LoVo (cell line): ENCODE measurements around the gene STX12.

Source experiments
- DNase-seq: peaks from one replicate; pipeline ENCODE4 v3.0.0-alpha.2; 2016; ENCODE audit warnings: low spot score

Gene STX12

GRCh38 chr1:27772932-27773825 lies at the start of gene STX12:
STX12 (plus strand) TSS chr1:27773219; CDS start chr1:27773308, 89 bp downstream.
- peak; percentile 98 for DNase-seq

- no peak for DNase-seq
These were observed 48.1 kb upstream of the STX12 start for GRCh38 chr1:27724961-27725373.

DNA sequence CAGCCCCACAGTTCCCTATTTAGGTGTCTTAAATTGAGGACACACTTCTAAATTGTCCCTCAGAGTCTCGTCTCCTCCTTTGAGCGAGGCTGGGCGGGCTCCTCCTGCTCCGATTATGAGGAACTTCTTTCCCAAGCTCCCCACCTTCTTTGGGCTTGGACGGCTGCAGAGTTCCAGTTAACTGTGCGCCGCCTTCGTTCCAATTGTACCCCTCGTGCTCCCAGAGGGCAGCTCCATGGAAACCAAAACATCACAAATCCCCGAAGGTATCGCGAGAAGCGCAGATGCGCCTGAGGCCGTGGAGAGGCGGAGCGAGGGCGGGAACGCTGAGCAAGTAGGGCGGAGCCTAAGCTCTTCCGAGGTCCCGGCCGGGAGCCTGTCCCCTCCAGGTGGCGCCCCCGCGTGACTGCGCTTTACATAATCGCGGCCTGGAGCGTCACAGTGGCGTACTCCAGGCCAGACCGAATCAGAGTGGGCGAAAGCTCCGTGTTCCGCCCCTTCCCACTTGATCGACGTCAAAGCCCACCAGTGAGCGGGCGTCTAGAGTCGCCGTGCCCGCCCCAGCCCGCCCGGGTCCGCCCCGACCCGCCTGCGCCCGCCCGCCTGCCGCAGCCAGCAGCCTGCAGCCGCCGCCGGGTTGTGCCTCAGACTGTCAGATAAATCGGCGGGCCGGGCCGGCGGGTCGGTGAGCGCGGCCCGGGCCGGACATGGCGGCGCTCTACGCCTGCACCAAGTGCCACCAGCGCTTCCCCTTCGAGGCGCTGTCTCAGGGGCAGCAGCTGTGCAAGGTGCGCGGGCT lies 47.4 kb upstream of the STX12 start, which contains the start of gene FAM76A:
TSS of gene FAM76A (plus strand) at position 588 of the 799 bp plus-strand sequence. CDS start at position 708, 120 bp downstream.
- DNase-seq = peak; percentile 98

GRCh38 chr1:27726173-27727044 lies 46.6 kb upstream of the STX12 start:
- peak; percentile 37 for DNase-seq

GRCh38 chr1:27727126-27727525 lies 45.9 kb upstream of the STX12 start:
- DNase-seq = no peak

- no peak for DNase-seq
These were observed 36.8 kb upstream of the STX12 start for GRCh38 chr1:27736252-27736651.

DNA sequence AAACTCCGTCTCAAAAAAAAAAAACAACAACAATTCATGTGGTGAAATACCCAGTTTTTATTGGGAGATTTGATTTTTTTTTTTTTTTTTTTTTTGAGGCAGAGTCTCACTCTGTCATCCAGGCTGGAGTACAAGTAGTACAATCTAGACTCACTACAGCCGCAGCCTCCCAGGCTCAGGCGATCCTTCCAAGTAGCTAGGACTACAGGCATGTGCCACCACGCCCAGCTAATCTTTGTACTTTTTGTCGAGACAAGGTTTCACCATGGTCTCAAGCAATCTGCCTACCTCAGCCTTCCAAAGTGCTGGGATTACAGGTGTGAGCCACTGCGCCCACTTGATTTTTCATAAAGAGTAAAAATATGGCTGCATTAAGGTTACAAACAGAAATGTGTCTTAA lies 31.9 kb upstream of the STX12 start:
- DNase-seq = no peak

- no peak for DNase-seq
These were observed 28.5 kb upstream of the STX12 start for GRCh38 chr1:27744556-27744955.

GRCh38 chr1:27745466-27745865 lies 27.6 kb upstream of the STX12 start:
- DNase-seq = no peak

DNA sequence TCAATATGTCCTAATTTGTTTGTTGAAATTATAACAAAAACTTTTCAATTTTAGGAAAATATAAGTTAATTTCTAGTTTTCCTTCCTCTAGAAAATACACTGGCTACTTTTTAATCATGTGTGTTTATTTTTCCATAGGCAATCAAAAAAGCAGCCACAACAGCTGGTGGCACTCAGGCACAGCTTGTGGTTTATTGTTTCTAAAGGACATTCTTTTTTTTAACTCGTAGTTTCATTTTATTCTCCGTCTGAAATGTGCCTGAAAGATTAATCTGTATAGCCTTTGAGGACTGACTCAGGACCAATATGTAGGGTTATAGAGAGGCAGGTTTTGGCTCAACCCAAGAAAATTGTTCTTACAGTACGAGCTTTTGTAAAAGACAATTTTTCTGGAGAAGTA lies 20.7 kb upstream of the STX12 start:
- DNase-seq = no peak

- DNase-seq = no peak
These were observed 17.7 kb upstream of the STX12 start for GRCh38 chr1:27755286-27755685.

- DNase-seq = no peak
These were observed 17.2 kb upstream of the STX12 start for GRCh38 chr1:27755865-27756264.

- no peak for DNase-seq
These were observed 13.8 kb upstream of the STX12 start for GRCh38 chr1:27759236-27759635.

DNA sequence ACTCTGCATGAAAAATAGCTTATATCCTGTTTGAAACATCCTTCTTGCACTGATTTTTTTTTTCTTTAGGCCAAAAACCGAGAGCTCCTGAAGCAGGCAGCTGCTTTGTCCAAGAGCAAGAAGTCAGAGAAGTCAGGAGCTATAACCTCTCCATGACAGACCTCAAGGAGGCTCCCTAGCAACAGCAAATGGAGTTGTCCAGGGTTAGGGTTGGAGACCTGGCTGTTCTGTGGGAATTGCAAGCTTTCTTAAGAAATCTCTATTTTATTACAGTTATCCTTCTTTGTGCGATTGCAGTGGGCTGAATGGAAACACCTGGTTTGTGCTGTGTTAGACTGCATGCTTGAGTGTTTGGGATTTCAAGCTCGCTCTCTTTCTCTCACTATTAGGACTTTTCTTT lies 12.6 kb upstream of the STX12 start:
- no peak for DNase-seq

DNA sequence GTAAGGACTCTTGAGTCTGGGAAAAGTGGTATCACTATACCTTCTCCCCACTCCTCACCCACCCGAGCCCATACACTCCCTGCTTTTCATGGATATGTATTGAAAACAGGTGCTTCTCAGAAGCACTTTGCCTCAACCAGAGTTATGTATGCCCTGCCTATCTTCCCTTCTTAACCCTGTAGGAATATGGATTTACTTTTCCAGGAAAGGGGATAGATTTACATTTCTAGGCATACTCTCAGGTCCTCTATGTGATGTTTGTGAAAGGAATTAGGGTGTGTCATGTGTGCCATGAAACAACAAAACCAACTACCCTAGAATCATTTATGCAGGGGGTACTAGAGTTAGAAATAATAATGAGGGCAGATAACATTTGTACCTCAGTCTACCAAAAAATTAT lies 11.0 kb upstream of the STX12 start:
- DNase-seq = no peak

DNA sequence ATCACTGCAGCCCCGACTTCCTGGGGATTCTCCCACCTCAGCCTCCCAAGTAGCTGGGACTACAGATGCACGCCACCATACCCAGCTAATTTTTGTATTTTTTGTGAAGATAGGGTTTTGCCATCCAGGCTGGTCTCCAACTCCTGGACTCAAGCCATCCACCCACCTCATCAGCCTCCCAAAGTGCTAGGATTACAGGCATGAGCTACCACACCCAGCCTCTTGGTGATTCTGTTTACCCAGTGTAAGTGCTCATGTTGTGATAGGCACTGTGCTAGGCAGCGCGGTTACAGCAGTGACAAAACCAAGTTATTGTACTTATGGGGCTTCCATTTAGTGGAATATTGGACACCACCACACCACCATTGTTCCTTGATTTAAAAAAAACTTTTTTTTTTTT lies 9.7 kb upstream of the STX12 start:
- DNase-seq = no peak

DNA sequence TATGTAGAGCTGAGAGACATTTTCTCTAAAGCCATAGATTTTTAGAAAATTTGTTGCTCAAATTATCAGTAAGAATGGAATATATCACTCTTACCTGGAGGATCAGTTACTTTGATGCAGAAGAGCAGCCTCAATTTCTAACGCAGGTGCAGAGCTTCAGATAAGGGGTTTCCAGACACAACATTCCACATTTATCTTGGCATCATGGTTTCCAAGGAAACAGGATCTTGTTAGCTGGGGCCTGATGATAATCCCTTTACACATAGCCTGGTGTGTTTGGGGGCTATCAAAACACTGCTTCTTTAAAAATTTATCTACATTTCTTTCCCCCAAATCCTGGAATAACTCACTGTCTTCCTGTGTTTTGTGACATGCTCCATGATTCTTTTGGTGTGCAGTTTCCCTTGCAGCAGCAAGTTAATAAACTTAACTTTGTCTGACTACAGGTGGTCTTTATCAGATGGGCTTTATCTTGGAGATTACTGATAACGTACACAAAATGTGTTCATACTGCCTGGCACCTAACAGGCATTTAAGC lies 2.7 kb upstream of the STX12 start:
- no peak for DNase-seq

DNA sequence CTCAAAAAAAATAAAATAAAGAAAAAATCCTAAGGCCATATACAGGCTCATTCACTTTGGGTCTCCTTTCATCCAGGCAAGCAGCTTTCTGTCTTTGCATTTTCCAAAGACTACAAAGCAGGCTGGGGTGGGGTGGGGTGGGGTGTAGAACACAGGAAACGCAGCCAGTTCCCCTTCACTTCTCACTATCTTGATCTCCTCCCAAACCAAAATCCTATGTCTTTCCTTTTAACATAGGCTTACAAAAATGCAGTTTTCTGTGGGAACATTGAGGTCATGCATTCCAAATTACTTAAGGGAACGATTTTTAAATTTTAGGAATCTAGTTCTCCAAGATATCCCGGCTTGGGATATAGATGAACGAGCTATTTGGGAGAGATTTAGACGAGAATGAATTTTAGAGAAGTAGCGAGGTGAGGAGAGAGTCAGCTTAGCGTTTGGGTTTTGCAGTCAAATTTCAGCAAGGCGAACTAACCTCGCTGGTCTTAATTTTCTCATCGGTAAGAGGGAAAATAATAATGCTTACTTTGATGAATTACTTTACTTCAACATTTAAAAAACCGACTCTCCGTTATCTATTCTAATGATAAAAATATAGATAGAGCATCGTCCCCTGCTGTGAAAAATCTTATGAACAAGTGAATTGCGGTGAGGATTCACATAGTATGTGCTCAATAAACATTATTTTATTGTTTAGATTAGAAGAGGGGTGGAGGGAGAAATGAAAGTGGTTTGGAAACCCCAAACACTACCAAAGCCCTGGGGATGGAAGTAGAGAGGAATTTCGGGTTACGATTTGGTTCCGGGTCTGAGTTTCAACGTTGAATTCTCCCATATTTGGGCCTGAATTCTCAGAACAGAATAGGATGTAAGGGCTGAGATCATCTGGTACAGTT lies 735 bp upstream of the STX12 start:
- DNase-seq = no peak

DNA sequence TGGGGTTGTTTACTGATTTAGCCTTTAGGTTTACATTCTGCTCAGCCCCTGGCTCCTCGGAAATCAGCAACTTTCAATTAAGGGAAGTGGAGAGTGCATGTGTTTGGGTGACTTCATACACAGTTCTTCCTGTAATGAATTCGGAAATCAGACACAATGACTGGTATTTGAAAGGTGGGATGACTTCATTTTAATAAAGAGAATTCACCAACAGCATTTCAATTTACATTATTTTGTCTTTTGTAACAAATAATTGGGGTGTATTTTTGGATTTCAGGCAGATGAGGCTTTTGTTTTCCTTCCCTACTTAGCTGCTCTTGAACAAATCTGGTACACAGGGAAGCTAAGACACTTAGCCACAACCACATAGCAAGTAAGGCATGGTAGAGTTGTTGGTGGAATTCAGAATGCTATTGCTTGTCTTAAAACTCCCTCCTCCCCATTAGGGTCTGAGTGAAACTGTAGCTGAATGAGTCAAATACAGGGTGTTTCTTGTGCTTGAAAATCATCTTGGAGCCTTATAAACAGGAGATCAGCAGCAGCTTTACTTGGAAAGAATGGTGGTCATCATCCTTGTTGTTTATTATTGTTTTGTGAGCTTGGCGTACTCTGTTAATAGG lies 917 bp downstream of the STX12 start:
- DNase-seq = no peak

GRCh38 chr1:27774654-27775053 lies 1.6 kb downstream of the STX12 start:
- no peak for DNase-seq
